Mucosa of descending colon (tissue), 3 donors: ENCODE measurements around the gene AKT1S1. TPM values are rescaled to one million over a fixed set of nuclear protein-coding genes. Genes with fewer than 3 reads are reported as not detected.

ENCODE experiments used
- ATAC-seq: fragments of 200-7000 bp; cut with Tn5 transposase; one replicate; pipeline ENCODE4 v1.9.1; 2020; ENCODE audit warnings: mild to moderate bottlenecking, moderate library complexity
- DNase-seq, 3 donors: peaks; one replicate each; pipeline ENCODE4 v3.0.0-alpha.2; 2020
- H3K36me3 ChIP-seq: fragments of 200-600 bp; one replicate; pipeline ENCODE4 v1.8.0; 2021; ENCODE audit warnings: low read depth, mild to moderate bottlenecking
- H3K4me1 ChIP-seq: fragments of 200-600 bp; one replicate; pipeline ENCODE4 v1.8.0; 2021; ENCODE audit warnings: low read depth, mild to moderate bottlenecking
- H3K4me3 ChIP-seq: fragments of 200-600 bp; one replicate; pipeline ENCODE4 v1.8.0; 2021; ENCODE audit warnings: mild to moderate bottlenecking
- H3K9me3 ChIP-seq: fragments of 200-600 bp; one replicate; pipeline ENCODE4 v1.8.0; 2021; ENCODE audit warnings: mild to moderate bottlenecking
- intact Hi-C, 2 donors: fragments of 100-400 bp; cut with DNase I in 1 of 2; cut with micrococcal nuclease in 1 of 2; formaldehyde crosslinking; loops; one replicate each; pipeline versions ENCODE4 v1.11.0 to v1.11.1; 2022; cut with DNase I, micrococcal nuclease
- total RNA-seq, 3 donors: library from RNA; stranded (reverse); fragmentation: NEBNext Ultra II Directional in 2 of 3; extraction: Animal tissue kit (Norgen Biotek cat#: 25700) in 2 of 3; gene quantifications; one replicate each; pipeline versions ENCODE4 v1.2.1 to v1.2.4, GENCODE V29; 2021 to 2023
- TF ChIP-seq, protein P1 (sequence below): fragments of 200-600 bp; IDR thresholded peaks from one replicate; pipeline ENCODE4 v1.8.0; 2022; ENCODE audit warnings: antibody characterized with exemption, mild to moderate bottlenecking
- donor health status: DM: no; HTN: no; CAD: no; lungs with moderate emphysema.
- donor health status: DM: no; HTN: no; CAD: no.
- donor health status: DM: no; HTN: yes; CAD: no.

The AKT1S1 gene
- total RNA-seq, 3 donors from 2014 or later = 38.8 to 44.0 (median 42.3) TPM

DNA sequence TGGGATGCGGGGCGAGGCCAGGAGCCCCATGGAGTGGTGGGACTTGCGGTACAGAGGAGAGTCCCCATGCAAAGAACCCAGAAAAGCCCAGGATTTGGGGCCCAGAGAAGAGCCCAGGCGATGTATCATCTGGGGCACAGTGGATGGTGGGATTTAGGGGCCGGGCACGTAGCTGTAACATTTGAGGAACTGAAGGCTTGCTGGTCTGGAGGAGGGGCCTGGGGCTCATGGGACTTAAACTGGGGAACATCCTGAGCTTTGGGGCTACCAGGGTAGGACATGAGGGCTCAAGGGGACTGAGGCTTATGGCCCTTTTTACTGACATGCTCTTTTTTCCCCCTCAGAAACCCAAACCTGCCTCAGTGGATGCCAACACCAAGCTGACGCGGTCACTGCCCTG lies 45.6 kb downstream of the AKT1S1 start:
- TF ChIP-seq, protein P1, sequence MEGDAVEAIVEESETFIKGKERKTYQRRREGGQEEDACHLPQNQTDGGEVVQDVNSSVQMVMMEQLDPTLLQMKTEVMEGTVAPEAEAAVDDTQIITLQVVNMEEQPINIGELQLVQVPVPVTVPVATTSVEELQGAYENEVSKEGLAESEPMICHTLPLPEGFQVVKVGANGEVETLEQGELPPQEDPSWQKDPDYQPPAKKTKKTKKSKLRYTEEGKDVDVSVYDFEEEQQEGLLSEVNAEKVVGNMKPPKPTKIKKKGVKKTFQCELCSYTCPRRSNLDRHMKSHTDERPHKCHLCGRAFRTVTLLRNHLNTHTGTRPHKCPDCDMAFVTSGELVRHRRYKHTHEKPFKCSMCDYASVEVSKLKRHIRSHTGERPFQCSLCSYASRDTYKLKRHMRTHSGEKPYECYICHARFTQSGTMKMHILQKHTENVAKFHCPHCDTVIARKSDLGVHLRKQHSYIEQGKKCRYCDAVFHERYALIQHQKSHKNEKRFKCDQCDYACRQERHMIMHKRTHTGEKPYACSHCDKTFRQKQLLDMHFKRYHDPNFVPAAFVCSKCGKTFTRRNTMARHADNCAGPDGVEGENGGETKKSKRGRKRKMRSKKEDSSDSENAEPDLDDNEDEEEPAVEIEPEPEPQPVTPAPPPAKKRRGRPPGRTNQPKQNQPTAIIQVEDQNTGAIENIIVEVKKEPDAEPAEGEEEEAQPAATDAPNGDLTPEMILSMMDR = no peak
- H3K4me1 ChIP-seq = no peaks in the 10 kb centered on the region
- no peak for ATAC-seq
- H3K4me3 ChIP-seq = no peak overlapping the region
- DNase-seq = no peak
- peaks cover 10% of the 10 kb centered on the region for H3K36me3 ChIP-seq
- no peaks in the 10 kb centered on the region for H3K9me3 ChIP-seq
- intact Hi-C loops = no loop called here

DNA sequence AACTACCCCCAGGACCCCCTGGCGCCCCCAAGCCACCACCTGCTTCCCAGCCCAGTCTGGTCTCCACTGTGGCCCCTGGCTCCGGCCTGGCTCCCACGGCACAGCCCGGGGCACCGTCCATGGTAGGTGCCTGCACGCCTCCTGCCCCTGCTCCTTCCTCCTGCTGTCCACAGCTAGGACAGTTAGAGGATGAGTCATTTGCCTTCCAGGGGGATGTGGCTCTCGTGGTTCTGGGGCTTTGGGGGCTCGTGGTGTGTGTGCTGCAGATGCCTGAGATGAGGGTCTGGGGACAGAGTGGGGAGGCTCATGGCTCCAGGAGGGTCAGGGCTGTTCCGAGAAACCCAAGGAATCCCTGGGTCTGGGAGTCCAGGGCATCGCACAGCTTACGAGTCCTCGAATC lies 46.4 kb downstream of the AKT1S1 start:
- TF ChIP-seq, protein P1 = no peak
- Histone ChIP-seq H3K4me1 (no peaks in the 10 kb centered on the region), H3K4me3 (no peak overlapping the region), H3K36me3 (peaks cover 10% of the 10 kb centered on the region), H3K9me3 (no peaks in the 10 kb centered on the region)
- ATAC-seq = no peak
- intact Hi-C loops = no loop called here
- no peak for DNase-seq

DNA sequence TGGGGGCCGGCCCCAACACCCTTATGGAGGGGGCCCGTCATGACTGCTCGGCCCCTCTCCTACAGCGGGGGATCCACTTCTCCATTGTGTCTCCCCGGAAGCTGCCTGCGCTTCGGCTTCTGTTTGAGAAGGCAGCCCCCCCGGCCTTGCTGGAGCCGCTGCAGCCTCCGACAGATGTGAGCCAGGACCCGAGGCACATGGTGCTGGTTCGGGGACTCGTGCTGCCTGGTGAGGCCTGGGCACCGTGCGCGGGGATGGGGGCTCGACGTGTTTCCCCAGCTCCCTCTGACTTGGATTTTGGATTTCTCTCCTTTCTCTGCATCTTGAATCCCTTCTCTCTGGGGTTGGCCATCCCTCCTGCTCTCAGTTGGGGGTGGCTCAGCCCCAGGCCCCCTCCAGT lies 47.4 kb downstream of the AKT1S1 start:
- intact Hi-C loops = no loop called here
- Histone ChIP-seq H3K4me3 (no peak overlapping the region), H3K4me1 (no peaks in the 10 kb centered on the region), H3K36me3 (peaks cover 4% of the 10 kb centered on the region), H3K9me3 (no peaks in the 10 kb centered on the region)
- DNase-seq (no peak), ATAC-seq (no peak)
- TF ChIP-seq, protein P1 = no peak

DNA sequence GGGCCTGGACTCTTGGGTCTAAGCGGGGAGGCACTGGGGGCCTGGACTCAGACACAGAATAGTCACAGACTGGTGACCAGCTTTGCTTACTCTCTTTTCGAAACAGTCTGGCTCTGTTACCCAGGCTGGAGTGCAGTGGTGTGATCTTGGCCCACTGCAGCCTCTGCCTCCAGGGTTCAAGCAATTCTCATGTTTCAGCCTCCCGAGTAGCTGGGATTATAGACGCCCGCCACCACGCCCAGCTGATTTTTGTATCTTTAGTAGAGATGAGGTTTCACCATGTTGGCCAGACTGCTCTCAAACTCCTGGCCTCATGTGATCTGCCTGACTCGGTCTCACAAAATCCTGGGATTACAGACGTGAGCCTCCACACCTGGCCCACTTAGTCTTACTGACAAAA lies 48.0 kb downstream of the AKT1S1 start:
- no peak for ATAC-seq
- intact Hi-C loops = no loop called here
- no peak overlapping the region for H3K4me3 ChIP-seq

DNA sequence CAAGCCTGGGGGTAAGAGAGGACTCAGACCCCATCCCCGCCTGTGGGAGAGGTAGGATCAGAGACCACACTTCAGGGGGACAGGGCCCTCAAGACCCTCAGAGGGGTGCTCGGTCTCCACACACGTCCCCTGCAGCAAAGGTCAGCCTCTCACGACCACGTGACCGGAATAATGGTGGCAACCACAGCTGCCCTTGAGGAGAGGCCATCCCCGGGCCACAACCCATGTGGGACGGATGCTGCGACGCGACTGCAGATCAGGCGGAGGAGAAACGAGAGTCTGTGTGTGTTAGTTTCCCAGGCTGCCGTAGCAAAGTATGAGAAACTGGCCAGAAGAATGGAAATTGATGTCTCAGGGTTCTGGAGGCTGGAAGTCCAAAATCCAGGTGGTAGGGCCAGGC lies 50.1 kb downstream of the AKT1S1 start:
- intact Hi-C loops = no loop called here
- H3K9me3 ChIP-seq = no peaks in the 10 kb centered on the region
- H3K36me3 ChIP-seq = peaks cover 4% of the 10 kb centered on the region
- no peak for DNase-seq
- TF ChIP-seq, protein P1 = no peak
- H3K4me3 ChIP-seq = no peak overlapping the region
- ATAC-seq = no peak
- no peaks in the 10 kb centered on the region for H3K4me1 ChIP-seq

More for the DNA sequence above, 48.0 kb downstream of the AKT1S1 start:
- no peak for DNase-seq
- no peaks in the 10 kb centered on the region for H3K9me3 ChIP-seq
- peaks cover 4% of the 10 kb centered on the region for H3K36me3 ChIP-seq
- H3K4me1 ChIP-seq = no peaks in the 10 kb centered on the region
- TF ChIP-seq, protein P1 = no peak

DNA sequence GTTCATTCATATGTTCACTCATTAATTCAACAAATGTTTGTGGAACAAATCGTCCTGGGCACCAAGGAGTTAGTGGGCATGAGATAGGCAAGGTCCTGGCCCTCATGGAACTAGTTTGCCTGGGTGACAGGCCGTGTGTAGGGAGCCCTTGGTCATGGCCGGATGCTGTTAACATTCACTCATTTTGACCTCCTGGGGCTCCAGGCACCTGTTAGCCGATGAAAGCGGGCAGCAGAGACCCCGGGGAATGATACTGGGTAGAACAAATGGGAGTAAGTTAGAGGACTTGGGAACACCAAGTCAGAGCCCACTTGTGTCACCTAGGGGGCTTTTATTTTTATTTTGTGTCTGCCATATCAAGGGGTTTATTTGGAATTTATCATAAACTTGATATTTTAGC lies 52.5 kb downstream of the AKT1S1 start:
- Histone ChIP-seq H3K9me3 (no peaks in the 10 kb centered on the region), H3K36me3 (peaks cover 4% of the 10 kb centered on the region), H3K4me3 (no peak overlapping the region), H3K4me1 (no peaks in the 10 kb centered on the region)
- TF ChIP-seq, protein P1 = no peak
- DNase-seq (no peak), ATAC-seq (no peak)
- intact Hi-C loops = no loop called here
